Transverse colon (tissue), 3 donors: Measurements from ENCODE around the gene GPT2.

ENCODE experiments used
- EP300 ChIP-seq: sonication (generic); formaldehyde crosslinking; IDR thresholded peaks from one replicate; pipeline ENCODE4 v1.6.1; 2017; ENCODE audit warnings: antibody characterized with exemption, low read depth
- TF ChIP-seq, protein P1 (sequence below), 5 experiments: fragments of 200-600 bp in 3 of 5; fragments of 450-650 bp in 2 of 5; sonication (generic) in 3 of 5; IDR thresholded peaks; 1 replicate in 2 of 5; 2 replicates in 3 of 5; pipeline ENCODE4 v1.5.1; 2016 to 2017; ENCODE audit warnings: antibody characterized with exemption in 5 of 5, inconsistent platforms in 3 of 5, mild to moderate bottlenecking in 2 of 5, moderate library complexity in 1 of 5

DNA sequence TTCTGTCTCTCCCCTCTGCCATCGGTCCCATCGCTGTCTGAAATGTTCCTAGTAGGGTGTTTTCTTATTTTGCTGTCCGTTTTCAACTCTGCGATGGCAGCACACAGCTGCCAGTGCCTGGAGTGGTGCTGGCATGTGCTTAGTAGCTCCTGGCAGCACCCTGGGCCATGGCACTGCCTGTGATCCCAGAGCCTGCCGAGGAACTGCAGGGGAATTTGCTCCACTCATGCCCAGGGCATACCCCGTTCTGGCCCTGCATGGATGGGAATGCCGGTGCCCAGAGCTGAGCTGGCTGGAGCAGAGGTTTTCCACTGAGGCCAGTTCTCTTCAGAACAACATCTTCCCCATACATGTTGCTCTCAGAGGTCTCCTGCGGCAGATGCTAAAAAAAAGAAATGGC is 43.1 kb downstream of the GPT2 start:
- TF ChIP-seq, protein P1, sequence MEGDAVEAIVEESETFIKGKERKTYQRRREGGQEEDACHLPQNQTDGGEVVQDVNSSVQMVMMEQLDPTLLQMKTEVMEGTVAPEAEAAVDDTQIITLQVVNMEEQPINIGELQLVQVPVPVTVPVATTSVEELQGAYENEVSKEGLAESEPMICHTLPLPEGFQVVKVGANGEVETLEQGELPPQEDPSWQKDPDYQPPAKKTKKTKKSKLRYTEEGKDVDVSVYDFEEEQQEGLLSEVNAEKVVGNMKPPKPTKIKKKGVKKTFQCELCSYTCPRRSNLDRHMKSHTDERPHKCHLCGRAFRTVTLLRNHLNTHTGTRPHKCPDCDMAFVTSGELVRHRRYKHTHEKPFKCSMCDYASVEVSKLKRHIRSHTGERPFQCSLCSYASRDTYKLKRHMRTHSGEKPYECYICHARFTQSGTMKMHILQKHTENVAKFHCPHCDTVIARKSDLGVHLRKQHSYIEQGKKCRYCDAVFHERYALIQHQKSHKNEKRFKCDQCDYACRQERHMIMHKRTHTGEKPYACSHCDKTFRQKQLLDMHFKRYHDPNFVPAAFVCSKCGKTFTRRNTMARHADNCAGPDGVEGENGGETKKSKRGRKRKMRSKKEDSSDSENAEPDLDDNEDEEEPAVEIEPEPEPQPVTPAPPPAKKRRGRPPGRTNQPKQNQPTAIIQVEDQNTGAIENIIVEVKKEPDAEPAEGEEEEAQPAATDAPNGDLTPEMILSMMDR (IDR thresholded peaks at IDR 0.05): no peak
- no peak for TF ChIP-seq EP300
